Measurements from ENCODE around the gene ZNF662. TPM values are rescaled to one million over a fixed set of nuclear protein-coding genes. Genes with fewer than 3 reads are reported as not detected.

Gene ZNF662
- total RNA-seq = 0.57 and 1.0 TPM in 2 replicates

DNA sequence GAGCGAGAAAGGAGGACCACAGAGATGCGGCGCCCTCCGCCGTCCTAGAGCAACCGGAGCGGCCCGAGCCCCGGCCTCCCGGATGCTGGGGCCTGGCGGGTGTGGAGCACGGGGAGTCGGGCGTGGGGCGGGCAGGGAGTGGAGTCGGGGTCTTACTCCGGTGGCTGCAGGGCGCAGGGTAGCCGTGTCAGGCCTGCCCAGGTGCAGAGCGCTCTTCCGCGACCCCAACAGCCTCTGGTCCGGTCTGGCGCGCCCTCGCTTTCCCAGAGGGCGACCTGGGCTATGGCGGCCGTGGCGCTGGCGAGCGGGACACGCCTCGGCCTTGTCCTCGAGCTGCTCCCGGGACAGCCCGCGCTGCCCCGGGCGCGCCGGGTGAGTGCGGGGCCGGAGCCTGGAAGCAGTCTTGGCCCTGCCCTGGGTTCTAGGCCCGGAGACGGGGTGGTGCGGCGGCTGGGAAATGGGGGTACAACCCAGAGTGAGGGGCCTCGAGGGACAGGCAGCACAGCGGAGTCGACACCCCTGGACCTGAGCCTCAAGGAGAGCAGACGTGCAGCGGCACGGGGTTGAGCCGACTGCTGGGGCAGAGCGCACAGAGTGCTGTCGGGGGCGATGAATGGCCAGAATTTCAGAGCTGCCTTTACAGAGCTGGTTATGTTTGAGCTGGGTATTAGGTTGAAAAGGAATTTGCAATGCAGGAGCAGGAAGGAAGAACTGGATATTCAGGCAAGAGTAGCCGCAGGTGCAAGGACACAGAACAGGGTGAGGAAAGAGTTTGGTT lies at the start of gene ZNF662:
Gene ZNF662, plus strand, starts transcription at position 73 of the 778 bp plus-strand sequence. CDS start 1,973 bp downstream, outside the sequence.

DNA sequence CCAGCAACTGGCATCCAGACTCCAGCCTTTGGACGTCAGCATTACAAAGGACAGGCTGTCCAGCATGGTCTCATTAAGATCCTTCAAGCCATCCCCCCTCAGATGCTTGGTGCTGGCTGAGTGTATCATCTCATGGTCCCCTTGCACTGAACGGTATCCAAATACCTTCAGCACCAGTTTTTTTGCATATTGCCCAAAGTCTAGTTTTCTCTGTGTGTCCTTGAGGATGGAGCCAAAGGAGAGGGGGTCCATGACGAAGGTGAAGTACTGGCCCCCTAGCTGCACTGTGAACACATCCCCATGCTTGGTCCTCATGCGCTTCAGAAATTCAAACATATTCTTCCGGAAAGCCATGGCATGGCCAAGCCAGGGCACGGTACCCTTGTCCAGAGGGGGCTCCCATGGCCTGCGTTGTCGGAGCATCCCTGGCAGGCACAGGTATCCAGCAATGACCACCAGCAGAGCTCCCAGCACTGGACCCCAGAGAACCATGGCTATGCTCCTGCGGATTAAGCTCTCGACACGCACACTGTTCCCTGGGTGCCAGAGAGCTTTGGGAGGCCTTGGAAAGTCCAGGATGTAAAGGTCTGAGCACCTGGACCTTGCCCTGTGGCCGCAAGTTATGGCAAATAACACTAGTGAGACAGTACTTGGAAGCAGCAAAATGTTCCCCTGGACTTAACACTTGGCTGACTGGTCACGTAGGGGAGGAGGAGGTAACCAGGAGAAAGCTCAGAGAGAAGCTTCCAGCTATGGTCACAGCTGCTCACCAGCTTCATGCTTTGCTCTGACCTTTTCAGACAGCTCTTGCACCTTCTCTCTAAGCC lies 30.4 kb upstream of the ZNF662 start, which contains the start of gene CYP8B1:
Gene CYP8B1, minus strand, starts transcription at position 555 of the 827 bp plus-strand sequence. Its CDS starts 63 bp downstream, at position 492.

Other genes with a start within 250 kb of the ZNF662 start
- gene KLHL40, start 220.6 kb upstream of the ZNF662 start, total RNA-seq = not detected in 2 replicates
- gene HHATL, start 203.3 kb upstream of the ZNF662 start, total RNA-seq = not detected in 2 replicates
- 0.74 and 1.1 TPM in 2 replicates for gene CCDC13, start 132.9 kb upstream of the ZNF662 start, total RNA-seq
- gene HIGD1A, start 101.7 kb upstream of the ZNF662 start, total RNA-seq = 103 and 123 TPM in 2 replicates
- 0.09 and 0.28 TPM in 2 replicates for gene ACKR2, start 96.7 kb upstream of the ZNF662 start, total RNA-seq
- gene CYP8B1, start 30.3 kb upstream of the ZNF662 start, total RNA-seq = not detected in 2 replicates
- 0.85 and 2.2 TPM in 2 replicates for gene GASK1A, start 73.2 kb downstream of the ZNF662 start, total RNA-seq
- 10.1 and 17.9 TPM in 2 replicates for gene POMGNT2, start 199.9 kb downstream of the ZNF662 start, total RNA-seq

Data from smooth muscle cell of bladder (primary cell).